HG02571 (cell line): ENCODE measurements around the gene RHOBTB3.

Experiments used
- ATAC-seq: cut with Tn5 transposase; IDR thresholded peaks from one replicate; pipeline ENCODE4 v1.9.1; 2021; ENCODE audit warnings: mild to moderate bottlenecking, moderate library complexity; ENCODE audit not compliant: unreplicated experiment

The RHOBTB3 gene

DNA sequence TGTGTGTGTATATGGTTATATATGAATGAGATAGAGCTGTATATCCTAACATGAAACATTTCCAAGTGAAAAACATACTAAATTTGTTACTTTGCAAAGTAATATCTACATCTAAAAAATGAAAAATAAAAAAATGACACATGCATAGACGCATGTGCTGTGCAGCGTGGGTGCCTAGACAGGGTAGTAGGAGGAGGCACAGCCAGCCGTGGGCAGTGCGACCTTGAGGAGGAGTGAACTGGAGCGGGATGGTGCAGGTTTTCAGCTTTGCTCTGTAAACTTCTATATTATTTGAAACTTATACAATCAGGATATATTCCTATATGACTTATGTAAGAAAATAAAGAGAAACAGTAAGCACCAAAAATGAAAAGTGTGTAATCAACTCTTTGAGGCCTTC, 106.4 kb downstream of the RHOBTB3 start:
- ATAC-seq: no peak

DNA sequence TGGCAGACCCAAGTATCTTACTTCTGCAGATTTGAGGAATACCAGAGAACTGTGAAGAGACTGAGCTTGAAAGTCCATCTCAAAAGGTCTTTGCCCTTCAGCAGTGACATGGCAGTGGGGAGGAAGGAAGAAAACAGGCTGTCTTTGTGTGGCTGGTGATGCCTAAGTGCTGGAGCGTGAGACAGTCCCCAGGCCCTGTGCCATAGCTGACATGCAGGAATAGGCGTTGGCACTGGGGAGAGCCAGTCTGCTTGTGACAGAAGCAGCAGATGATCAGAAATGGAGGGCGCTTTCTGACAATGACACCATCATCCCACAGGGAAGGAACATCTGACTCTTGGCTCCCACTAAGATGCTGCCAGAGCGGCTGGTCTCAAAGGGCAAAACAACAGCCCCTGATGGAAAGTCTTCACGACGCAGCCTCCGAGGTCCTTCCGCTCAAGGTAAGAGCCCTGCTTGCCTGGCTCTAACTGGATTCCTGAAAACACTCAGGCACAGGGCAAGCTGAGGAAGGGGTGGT, 106.9 kb downstream of the RHOBTB3 start:
- ATAC-seq: no peak

DNA sequence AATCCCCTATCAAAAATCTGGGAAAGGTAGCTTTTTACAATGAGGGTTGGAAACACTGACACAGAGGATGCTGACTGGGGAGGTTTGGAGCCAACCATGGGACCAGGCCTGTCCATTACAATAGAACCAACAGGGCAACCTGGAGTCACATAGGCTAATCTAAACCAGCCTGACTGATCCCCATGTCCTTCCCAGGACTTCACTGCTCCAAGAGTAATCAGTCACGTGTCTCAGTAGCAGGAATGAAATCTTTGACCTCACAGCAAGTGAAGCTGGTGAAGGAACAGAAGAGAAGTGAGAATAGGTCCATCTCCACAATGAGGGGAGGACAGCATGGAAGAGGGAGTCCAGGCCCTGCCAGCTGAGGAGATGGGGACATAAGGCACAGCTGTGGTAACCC, 107.4 kb downstream of the RHOBTB3 start:
- no peak for ATAC-seq

- ATAC-seq: no peak
Measured at GRCh38 chr5:95839658-95840057, 108.5 kb downstream of the RHOBTB3 start.

GRCh38 chr5:95840956-95841705, 110.0 kb downstream of the RHOBTB3 start:
- ATAC-seq: no peak

DNA sequence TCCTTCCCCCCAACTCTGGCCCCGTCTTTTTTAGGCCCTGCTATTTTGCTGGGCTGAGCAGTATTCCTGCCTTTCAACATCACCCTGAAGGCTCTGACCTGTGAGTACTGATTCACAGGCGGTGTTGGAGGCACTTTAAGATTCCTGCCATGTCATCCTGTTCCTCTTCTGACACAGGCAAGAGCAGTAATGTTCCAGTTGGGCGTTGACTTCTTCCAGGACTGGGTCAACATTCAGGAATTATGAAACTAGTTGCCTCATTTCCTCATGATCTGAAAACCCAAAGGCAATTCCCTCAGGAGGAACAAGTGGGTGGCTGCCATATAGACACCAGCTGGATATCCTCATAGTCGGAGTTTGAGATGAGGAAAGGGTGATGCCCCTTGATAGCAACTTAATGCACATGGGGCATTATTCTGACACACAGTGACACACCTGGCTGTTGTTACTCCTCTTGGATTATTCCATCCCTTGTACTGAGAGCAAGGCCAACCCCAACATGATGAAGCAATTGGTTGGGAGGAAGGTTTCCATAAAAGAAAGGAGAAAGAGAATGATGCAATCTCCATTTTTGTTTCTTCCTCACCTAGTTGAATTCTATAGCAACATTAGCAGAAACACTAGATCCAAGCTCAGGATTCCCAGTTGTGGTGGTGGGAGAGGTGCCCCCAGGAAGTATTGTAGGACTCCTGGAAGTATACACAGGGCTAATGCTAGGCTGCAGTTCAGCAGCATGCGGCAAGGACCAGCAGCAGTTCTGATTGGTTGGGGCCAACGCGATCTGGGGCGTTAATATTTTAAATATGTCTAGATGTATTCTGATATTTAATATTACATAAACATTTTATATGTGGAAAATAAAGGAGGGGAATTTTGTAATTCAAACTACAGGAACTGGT, 111.0 kb downstream of the RHOBTB3 start:
- ATAC-seq: no peak

GRCh38 chr5:95842854-95843544, 111.9 kb downstream of the RHOBTB3 start:
- peak; percentile 92 for ATAC-seq

DNA sequence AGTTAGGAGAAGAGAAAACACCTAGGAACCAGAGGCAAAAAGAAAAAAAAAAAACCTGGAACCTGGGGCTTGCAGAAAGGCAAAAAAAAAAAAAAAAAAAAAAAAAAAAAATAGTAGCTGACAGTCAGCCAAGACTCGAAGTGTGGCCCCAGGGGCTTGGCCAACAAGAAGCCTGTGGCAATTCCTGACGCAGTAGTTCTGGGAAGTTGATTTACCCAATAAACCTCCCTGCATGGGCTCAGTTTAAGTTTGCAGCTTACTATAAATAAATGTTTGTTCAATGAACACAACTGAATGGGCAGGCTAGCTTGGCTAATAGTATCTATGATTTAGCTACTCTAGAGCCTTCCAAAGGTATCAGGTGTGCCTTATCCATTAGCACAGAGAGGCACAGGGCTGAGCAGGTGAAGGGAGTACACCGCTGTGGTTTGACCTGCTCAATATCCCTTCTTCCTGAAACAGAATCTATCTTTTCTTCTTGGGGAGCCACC, 112.6 kb downstream of the RHOBTB3 start:
- ATAC-seq: no peak

DNA sequence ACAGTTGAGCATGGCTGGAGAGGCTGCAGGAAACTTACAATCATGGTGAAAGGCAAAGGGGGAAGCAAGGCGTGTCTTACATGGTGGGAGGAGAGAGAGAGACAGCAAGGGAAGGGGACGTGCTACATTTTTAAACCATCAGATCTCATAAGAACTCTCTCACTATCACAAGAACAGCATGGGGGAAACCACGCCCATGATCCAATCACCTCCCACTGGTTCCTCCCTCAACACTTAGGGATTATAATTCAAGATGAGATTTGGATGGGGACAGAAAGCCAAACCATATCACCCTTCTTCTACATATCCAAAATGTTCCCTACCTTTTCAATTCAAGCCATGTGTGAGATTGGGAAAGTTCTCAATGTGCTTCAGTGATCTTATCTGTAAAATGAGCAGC, 114.3 kb downstream of the RHOBTB3 start:
- ATAC-seq: no peak
